ENCODE results near the gene MTURN. TPM values are rescaled to one million over a fixed set of nuclear protein-coding genes. Genes with fewer than 3 reads are reported as not detected.
A peak's percentile ranks its signal among the peaks of the same experiment; 100 is the strongest.

MTURN gene
- total RNA-seq, 2 donors from 2014 or later, result 19.8 to 34.5 TPM

- H3K27me3 ChIP-seq, result no peaks in the 10 kb centered on the region
- H3K27ac ChIP-seq, result peak overlapping the region; percentile 63 to 88 (median 82)
- DNase-seq (no peak), ATAC-seq (no peak)
- intact Hi-C loops (cut with DNase I), result no loop called here
- H3K9me3 ChIP-seq, result no peaks in the 10 kb centered on the region
- H3K4me3 ChIP-seq, result peak overlapping the region in 1 of 2 donors; percentile 39
- peaks cover 8% of the 10 kb centered on the region for H3K4me1 ChIP-seq
- 35 to 45% methylated on average over 13 of the region's 13 CpGs for WGBS, 2 donors
- no peaks in the 10 kb centered on the region for H3K36me3 ChIP-seq (replicated peaks in 1 of 2; ENCODE audit: insufficient read depth in 1 of 2, low read depth in 2 of 2)
- TF ChIP-seq POLR2A (IDR thresholded peaks at IDR 0.05) (no peak), CTCF (IDR thresholded peaks at IDR 0.05) (no peak)
Observed at GRCh38 chr7:30133736-30134610, 813 bp upstream of the MTURN start.

- TF ChIP-seq CTCF (IDR thresholded peaks at IDR 0.05), result no peak
- TF ChIP-seq POLR2A (IDR thresholded peaks at IDR 0.05), result peak in 2 of 3 donors; percentile 36 to 50
- Histone ChIP-seq H3K4me1 (peaks cover 8% of the 10 kb centered on the region), H3K4me3 (peak overlapping the region; percentile 28 to 87), H3K27ac (peak overlapping the region; percentile 63 to 88 (median 82)), H3K9me3 (no peaks in the 10 kb centered on the region), H3K27me3 (no peaks in the 10 kb centered on the region), H3K36me3 (replicated peaks in 1 of 2; ENCODE audit: insufficient read depth in 1 of 2, low read depth in 2 of 2) (no peaks in the 10 kb centered on the region)
- ATAC-seq, result peak; percentile 37
- intact Hi-C loops (cut with DNase I), result no loop called here
- 0% methylated on average over 26 to 91 of the region's 93 CpGs for WGBS, 2 donors
- peak; percentile 52 to 68 (median 64) for DNase-seq
Observed at GRCh38 chr7:30135301-30136116, 723 bp downstream of the MTURN start.

GRCh38 chr7:30136117-30136731 lies 1.4 kb downstream of the MTURN start:
- Histone ChIP-seq H3K27ac (peak overlapping the region; percentile 63 to 88 (median 82)), H3K36me3 (replicated peaks in 1 of 2; ENCODE audit: insufficient read depth in 1 of 2, low read depth in 2 of 2) (no peaks in the 10 kb centered on the region), H3K9me3 (no peaks in the 10 kb centered on the region), H3K4me1 (peaks cover 8% of the 10 kb centered on the region), H3K4me3 (peak overlapping the region; percentile 28 to 87), H3K27me3 (no peaks in the 10 kb centered on the region)
- DNase-seq (peak in 1 of 4 donors; percentile 24), ATAC-seq (no peak)
- intact Hi-C loops (cut with DNase I), result no loop called here
- TF ChIP-seq CTCF (IDR thresholded peaks at IDR 0.05), result no peak
- no peak for TF ChIP-seq POLR2A (IDR thresholded peaks at IDR 0.05)
- WGBS, 2 donors, result 24 to 41% methylated on average over 27 to 36 of the region's 36 CpGs

- TF ChIP-seq CTCF (IDR thresholded peaks at IDR 0.05) (no peak), POLR2A (IDR thresholded peaks at IDR 0.05) (no peak)
- Histone ChIP-seq H3K27ac (no peak overlapping the region), H3K9me3 (no peaks in the 10 kb centered on the region), H3K27me3 (no peaks in the 10 kb centered on the region), H3K4me3 (no peak overlapping the region), H3K4me1 (peaks cover 8% of the 10 kb centered on the region), H3K36me3 (replicated peaks in 1 of 2; ENCODE audit: insufficient read depth in 1 of 2, low read depth in 2 of 2) (no peaks in the 10 kb centered on the region)
- ATAC-seq (no peak), DNase-seq (no peak)
- WGBS, 2 donors, result 89% methylated on average over 7 of the region's 7 CpGs
- intact Hi-C loops (cut with DNase I), result no loop called here
Observed at GRCh38 chr7:30136743-30137485, 2.1 kb downstream of the MTURN start.
